WTC11 (cell line): Measurements from ENCODE around the gene RAB11FIP5.

Experiments used
- CTCF ChIP-seq: fragments of 200-600 bp; IDR thresholded peaks from 2 replicates; pipeline ENCODE4 v1.8.0; 2022; ENCODE audit warnings: antibody characterized with exemption
- ERG ChIP-seq: fragments of 250-450 bp; sonication (Bioruptor Pico); IDR thresholded peaks from 2 replicates; pipeline ENCODE4 v1.8.0; 2021; ENCODE audit warnings: mild to moderate bottlenecking
- IRF1 ChIP-seq: sonication (generic); formaldehyde crosslinking; IDR thresholded peaks from 2 replicates; pipeline ENCODE4 v1.8.0; 2023; ENCODE audit warnings: missing genetic modification reagents
- JUN ChIP-seq: sonication (generic); formaldehyde crosslinking; IDR thresholded peaks from 2 replicates; pipeline ENCODE4 v1.8.0; 2023; ENCODE audit warnings: mild to moderate bottlenecking, missing genetic modification reagents
- SP1 ChIP-seq: sonication (generic); formaldehyde crosslinking; conservative IDR thresholded peaks from 2 replicates; pipeline ENCODE4 v1.8.1; 2022; ENCODE audit warnings: missing genetic modification reagents
- TF ChIP-seq, protein P1 (sequence below): sonication (generic); formaldehyde crosslinking; IDR thresholded peaks from 2 replicates; pipeline ENCODE4 v1.8.1; 2023; ENCODE audit warnings: mild to moderate bottlenecking, missing genetic modification reagents, moderate library complexity

DNA sequence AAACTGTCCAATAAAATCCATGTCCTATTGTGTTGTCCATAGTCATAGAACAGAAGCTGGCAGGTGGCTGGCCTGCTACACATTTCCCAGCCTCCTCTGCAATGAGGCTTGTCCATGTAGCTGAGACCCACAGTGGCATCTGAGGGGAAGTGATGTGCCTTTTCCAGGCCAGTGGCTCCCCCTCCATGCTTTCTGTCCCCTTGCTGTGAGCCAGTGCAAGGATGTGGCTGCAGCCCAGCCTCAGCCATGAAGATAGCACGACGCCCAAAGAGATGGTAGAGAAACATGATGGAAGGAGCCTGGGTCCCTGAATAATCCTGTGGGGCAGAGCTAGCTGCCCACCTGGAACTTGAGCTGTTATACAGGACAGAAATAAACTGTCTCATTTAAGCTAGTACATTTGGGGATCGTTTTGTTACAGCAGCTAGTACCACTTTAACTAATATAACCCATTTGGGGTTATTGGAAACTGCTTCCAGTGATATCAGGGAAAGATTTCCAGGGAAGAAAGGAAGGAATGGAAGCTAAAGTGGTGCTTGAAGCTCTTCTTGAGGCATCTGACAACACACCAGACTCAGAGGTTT lies 81.6 kb downstream of the RAB11FIP5 start:
- TF ChIP-seq CTCF = no peak
- no peak for TF ChIP-seq ERG (CRISPR knock-in tag)
- TF ChIP-seq IRF1 (CRISPR knock-in tag) = no peak
- TF ChIP-seq JUN (CRISPR knock-in tag) = no peak
- TF ChIP-seq SP1 (CRISPR knock-in tag) = no peak
- TF ChIP-seq, protein P1, sequence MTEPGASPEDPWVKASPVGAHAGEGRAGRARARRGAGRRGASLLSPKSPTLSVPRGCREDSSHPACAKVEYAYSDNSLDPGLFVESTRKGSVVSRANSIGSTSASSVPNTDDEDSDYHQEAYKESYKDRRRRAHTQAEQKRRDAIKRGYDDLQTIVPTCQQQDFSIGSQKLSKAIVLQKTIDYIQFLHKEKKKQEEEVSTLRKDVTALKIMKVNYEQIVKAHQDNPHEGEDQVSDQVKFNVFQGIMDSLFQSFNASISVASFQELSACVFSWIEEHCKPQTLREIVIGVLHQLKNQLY = no peak
